T-helper 2 cell treated with Interferon-gamma antibody and Interleukin-4, amounts not matched to agents 100 ng/mL and 5 ng/mL, for 36 hours (primary cell): ENCODE measurements around the gene OR9Q1. TPM values are rescaled to one million over a fixed set of nuclear protein-coding genes. Genes with fewer than 3 reads are reported as not detected.

Source experiments
- intact Hi-C: fragments of 100-400 bp; cut with micrococcal nuclease; formaldehyde crosslinking; loops from one replicate; pipeline ENCODE4 v1.15.1; 2023
- total RNA-seq: library from RNA; stranded (reverse); gene quantifications from 2 replicates; pipeline ENCODE4 v1.2.3, GENCODE V29; 2022

OR9Q1 gene
- total RNA-seq, 1 donor from 2014 or later, result not detected

DNA sequence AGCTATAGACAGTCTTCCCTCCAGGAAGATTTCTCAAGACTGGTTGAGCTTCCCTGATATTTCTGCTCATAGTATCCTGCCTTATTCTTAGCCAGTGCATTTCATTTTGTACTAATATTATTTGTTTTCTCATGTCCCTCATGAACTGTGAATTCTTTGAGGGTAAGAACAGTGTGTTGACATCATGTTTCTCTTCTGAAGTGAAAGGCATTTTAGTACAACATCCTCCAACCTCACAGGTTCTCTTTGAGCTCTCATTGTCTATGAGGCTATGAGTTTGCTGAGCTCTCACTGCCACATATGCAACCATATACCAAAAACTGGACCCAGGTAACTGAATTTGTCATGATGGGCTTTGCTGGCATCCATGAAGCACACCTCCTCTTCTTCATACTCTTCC is 7.0 kb downstream of the OR9Q1 start, which contains the start of gene OR6Q1:
Gene OR6Q1 (plus strand): TSS at position 301 of the 400 bp plus-strand sequence. CDS start 0 bp downstream, at position 301.
- intact Hi-C loops, result no loop called here

DNA sequence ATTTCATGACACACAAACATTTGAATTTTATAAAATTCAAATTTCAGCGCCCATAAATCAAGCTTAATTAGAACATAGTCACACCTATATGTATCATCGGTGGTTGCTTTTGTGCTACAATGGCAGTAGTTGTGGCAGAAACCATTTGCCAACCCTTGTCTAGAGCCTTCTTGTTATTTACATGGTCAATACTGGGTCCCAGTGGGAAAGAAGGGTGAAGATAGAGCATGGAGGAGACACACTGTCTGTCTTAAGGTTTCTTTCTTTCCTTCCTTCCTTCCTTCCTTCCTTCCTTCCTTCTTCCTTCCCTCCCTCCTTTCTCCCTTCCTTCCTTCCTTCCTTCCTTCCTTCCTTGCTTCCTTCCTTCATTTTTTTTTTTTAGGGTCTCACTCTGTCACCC is 10.8 kb downstream of the OR9Q1 start:
- intact Hi-C loops, result no loop called here

DNA sequence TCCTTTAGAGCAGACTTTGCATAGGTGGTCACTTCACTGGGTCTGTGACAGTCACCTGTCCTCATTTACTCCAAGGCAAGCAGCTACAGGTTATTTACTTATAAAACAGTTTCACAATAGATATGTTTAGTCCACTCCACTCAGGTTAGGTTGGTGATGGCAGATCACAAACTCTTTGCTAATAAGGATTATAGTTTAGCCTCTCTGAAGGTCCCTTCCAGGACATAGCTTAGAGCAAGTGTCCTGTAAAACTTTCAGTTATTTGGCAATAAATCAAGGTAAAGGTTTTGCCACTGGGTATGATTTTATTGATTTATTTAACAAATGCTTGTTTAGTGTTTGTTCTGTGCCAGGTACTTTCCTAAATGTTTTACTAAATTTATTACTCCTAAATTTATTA is 15.9 kb downstream of the OR9Q1 start:
- intact Hi-C loops, result no loop called here

DNA sequence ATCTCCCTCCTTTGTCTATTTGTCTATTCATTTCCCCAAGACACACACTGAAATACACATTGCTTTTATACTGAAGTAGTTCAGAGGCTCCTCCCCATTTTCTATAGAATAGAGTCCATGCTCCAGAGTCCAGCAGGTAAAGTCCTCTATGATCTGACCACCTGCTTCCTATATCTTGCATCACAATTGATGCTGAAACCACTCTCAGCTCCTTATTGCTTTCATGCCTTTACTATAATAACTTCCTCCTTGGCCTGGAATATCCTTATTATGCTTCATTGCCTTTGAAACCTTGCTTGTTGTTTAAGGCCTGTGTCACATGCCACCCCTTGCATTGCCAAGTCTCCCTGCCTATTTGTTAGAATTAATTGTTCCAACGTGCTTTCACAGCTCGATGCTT is 19.7 kb downstream of the OR9Q1 start:
- intact Hi-C loops, result no loop called here

DNA sequence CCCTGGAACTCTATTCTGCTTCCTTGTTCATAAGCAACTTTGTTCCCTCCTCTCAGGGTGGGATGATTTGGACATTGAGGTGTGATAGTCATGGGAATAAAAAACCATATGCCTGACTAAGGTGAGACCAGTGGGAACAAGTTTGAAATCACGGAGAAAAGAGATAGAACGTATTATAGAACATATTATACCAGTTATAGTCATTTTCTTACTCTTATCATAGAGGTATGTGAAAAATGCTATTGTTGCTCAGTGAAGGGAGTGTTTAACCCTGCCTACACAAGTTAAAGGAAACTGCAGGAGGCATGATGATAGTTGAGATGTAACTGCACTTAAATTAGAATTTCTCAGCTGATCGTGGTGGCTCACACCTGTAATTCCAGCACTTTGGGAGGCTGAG is 22.6 kb downstream of the OR9Q1 start:
- intact Hi-C loops, result no loop called here

DNA sequence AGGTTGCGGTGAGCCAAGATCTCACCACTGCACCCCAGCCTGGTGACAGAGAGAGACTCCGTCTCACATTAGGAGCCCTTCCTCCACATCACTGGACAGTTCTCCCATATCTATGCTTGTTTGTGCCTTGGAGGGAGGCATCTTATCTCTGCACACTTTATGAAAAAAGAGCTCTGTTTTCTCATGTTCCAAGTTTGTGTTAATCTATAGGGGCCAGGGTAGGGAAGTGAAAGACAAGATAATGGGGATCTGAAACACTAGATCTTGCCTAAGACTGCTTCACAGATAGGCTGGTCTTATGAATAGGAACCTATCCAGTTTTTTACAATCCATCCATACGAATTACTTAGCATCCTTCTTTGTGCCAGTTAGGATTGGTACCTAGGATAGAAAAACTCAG is 24.1 kb downstream of the OR9Q1 start:
- intact Hi-C loops, result no loop called here

DNA sequence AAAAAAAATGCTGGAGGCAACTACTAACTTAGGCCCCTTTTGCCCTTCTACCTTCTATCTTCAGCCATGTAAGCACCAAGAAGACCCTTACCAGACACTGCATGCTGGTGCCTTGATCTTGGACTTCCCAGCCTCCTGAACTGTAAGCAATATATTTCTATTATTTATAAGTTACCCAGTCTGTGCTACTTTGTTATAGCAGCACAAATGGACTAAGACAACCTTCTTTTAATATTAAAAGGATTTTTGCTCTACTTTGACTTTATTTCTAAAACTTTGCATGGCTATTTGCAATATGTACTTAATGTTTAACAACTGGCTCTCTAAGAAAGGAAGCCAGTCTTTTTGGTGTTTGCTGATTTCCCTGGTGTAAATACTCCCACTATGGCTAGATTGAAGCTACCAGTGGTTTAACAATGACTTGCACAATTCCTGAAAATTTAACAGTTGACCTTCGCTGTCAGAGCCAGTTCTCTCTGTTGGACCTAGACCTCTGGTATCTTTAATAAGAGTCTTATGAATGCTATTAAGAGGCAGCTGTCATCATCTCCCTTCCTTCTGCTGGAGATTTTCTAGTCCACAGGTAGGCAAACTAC is 32.2 kb downstream of the OR9Q1 start:
- intact Hi-C loops, result no loop called here

DNA sequence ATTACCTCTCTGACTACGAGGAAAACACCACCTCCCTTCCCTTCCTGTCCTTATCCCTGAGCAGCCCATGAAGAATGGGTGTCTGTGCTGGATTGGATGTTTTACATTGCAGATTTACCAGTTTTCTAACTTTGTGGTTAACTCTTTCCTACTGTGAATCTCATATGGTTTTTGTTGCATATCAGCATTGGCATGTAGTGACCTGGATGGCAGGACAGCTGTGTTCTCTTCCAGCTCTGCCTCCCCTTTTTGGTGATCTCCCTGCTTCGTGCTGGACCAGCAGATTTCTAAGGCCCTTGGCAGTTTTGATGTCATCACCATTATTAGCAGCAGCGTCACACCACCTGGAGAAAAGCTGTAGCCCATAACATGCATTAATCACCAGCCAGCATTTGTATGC is 33.8 kb downstream of the OR9Q1 start:
- intact Hi-C loops, result no loop called here

DNA sequence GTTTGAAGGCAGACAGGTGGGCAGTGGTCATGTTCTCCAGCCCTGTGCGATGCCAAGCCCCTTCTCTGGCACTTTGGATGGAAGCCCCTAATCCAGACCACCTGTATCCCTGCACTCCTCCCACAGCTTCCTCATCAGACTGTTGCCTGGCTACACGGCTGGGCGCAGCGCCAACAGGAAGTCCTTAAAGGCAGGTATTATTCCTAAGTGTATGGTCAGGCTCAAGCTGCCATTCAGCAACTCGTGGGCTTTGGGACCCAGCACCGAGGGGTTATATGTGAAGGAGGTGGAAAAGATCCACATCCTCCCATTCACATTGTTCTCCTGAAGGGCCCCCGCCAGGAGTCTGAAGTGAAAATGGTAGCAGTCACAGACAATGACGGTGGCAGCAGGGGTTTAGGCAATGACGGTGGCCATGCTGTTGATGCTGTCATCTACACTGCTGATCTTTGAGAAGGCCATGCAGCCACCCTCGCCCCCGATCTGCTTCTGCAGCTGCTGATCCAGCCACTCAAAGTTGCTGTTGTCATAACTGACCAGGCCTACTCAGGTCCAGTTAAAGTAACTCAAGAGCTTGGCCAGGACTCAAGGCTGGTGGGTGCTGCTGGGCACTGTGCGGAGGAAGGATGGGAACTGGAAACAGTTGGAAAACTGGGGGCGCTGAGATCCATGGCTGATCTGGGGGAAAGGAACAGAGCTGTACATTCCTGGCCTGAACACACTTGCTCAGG is 34.8 kb downstream of the OR9Q1 start:
- intact Hi-C loops, result no loop called here

DNA sequence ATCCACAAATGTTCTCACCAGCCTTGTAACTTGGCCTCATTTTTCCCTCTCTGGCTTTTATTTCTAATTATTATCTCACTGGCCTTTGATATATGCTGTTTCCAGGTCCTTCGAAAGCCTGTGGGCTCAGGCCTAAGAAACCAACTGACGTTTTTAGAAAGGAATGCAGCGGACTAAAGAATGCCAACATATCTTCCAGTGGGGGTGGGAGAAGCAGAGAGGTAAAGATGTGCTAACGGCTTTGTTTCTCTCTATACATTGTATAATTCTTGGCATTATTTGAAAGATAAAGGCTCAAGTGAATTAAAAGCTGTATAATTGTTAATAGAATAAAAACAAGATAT is 35.3 kb downstream of the OR9Q1 start:
- intact Hi-C loops, result no loop called here

DNA sequence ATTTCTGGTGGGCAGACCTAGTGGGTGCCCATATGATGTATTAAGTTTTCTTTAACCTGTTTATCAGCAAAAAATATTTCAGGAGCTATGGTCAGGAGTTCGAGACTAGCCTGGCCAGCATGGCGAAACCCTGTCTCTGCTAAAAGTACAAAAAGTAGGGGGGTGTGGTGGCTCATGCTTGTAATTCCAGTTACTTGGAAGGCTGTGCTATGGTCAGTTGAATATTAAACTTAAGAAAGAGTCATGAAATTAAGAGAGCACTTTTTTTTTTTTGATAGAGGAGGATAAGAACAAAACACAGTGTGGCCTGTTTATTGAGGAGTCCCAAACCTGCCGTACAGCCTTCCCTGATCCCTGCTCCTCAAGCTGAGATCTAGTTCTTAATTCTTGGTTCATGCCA is 36.9 kb downstream of the OR9Q1 start:
- intact Hi-C loops, result no loop called here

DNA sequence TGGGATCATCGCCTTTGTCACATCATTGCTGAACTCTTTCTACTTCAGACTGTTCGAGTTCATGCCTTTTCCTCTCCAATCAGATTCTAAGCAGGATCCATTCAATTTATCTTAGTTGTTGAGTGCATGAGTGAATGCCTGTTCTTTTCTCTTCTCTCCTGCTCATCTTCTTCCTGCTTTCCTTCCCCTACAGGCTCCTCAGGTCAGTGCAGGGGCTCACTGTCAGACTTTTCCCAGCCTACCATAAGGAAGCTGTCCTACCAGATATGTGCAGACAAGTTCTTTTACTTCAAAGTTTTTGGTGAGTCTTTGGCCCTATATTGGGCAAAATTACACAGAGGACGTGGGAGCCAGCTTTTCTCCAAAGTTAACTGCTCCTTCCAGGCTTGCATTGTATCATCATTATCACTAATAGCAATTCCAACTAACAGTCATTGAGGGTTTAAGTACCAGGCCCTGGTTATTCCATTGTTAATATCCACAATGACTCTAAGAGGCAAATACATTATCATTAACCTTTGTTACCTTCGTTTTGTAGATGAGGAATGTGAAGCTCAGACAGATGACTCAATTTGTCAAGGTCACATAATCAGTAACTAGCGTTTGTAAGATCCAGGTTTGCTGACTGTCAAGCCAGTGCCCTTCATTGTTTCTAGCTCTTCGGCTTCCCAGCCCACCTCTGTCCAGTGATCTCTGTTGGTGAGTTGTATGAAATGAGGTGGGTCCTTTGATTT is 37.4 kb downstream of the OR9Q1 start:
- intact Hi-C loops, result no loop called here

DNA sequence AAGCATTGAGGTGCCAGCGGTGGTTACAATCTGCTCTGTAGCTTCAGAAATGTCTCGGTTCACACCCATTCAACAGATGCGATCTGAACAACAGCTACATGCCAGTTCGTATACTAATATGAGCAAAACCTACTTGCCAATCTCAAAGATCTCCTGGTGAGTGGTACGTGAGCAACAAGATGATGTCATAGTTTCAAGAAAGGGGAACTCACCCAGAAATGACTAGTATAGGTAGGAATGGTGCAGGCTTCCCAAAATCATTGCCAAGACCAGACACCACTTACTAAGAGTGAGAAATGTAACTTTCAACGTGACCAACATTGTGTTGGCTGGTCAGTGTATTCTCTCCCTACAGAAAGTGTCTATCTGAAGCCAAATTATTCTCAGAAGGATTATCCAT is 38.1 kb downstream of the OR9Q1 start:
- intact Hi-C loops, result no loop called here

DNA sequence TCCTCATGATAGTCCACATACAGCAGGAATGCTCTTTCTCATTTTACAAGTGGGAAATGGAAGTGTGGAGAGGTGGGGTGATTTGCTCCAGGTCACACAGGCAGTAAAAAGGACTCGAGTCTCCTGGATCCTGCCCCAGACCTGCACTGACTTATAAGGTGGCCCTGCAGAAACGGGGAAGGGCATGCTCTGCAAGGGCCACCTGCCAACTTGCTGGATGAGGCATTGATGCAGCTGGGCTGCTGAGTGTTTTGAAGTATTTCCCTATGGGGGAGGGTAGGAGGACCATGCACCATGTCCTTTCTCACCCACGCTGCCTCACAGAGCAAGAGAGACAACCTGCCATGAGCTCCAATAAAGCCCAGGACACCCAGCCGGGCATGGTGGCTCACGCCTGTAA is 44.0 kb downstream of the OR9Q1 start:
- intact Hi-C loops, result no loop called here

DNA sequence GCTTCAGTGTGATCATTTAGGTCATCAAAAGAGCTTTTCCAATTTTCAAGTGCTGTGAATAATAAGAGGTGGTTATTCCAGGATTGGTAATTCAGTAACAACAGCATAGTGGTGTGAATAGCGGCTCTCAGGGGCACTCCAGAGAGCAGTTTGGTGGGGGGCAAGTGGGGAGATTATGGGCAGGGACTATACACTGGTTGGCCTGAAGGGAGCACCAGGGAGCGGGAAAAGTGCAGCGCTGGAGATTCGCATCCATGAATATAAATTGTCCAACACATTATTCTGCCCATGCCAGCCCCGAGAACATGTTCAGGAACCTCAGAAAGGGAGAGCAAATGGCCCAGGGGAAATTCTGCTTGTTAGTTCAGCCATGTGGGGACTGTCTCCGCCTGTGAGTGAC is 45.0 kb downstream of the OR9Q1 start:
- intact Hi-C loops, result no loop called here

DNA sequence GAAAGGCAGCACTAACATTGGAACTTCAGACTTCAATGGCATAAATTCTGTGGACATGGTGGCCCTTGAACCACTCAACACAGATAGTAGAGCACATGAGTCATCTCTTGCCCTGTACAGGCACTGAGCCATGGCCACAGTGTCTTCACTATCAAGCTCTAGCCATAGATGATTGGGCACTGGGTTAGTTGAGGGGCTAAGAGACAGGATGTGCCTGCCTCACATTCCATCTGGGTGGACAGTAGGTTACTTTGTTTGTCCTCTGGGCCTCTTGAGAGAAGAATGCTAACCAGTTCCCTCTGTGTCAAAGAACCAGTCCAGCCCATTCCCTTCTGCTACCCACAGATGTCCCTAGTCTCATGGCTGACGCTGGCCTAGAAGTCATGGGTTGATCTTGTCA is 46.9 kb downstream of the OR9Q1 start:
- intact Hi-C loops, result no loop called here

DNA sequence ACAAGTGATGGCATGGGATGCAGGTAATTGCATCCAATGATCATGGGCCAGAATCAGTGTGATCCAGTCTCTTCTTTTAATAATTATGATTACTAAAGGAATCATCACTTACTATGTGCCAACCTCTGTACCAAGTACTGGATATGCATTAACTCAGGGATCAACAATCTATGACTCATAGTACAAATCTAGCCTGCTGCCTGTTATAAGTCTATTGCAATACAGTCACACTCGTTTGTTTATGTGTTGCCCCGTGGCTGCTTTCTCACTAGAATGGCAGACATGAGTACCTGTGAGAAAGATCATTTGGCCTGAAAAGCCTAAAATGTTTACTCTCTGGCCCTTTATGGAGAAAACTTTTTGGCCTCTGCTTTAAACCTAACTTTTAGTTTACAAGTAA is 52.1 kb downstream of the OR9Q1 start:
- intact Hi-C loops, result no loop called here

DNA sequence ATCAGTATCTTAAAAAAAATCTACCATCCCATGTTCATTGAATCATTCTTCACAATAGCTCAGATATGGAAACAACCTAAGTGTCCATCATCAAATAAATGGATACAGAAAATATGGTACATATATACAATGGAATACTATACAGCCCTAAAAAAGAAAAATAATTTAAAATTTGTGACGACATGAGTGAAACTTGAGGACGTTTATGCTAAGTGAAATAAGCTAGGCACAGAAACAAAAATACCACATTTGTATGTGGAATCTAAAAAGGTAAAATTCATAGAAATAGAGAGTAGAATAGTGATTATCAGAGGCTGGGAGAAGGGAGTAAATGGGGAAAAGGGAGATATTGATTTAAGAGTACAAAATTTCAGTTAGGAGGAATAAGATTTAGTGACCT is 62.8 kb downstream of the OR9Q1 start:
- intact Hi-C loops, result no loop called here

DNA sequence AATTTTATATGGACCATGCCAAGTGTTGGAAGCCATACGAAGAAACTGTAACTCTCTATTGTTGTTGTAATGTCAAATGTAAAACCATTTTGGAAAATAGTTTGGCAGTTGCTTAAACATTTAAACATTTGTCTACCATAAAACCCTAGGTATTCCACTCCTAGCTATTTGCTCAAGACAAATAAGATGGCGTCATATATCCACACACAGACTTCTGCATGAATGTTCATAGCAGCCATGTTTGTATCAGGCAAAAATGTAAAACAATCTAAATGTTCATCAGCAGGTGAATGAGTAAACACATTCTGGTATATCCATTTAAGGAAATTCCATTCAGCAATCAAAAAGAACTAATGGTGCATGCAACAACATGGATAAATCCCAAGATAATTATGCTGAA is 73.8 kb downstream of the OR9Q1 start:
- intact Hi-C loops, result no loop called here

DNA sequence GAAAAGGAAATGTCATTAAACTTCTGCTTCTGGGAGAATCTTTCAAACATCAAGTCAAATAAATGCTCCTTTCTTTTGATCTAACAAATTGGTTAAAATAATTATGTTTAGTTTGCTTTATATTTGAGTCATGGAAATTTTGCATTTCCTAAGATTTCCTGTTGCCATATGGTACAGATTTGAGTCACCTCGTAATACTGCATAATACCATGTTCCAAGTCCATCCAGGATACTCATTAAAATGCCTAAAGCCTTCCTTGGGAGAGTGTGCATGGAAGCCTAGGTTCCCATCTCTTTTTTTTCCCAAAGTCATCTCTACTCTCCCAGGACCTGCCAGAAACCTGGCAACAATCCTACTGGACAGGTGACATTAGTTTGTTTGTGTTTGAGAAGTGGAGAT is 97.4 kb downstream of the OR9Q1 start:
- intact Hi-C loops, result no loop called here

DNA sequence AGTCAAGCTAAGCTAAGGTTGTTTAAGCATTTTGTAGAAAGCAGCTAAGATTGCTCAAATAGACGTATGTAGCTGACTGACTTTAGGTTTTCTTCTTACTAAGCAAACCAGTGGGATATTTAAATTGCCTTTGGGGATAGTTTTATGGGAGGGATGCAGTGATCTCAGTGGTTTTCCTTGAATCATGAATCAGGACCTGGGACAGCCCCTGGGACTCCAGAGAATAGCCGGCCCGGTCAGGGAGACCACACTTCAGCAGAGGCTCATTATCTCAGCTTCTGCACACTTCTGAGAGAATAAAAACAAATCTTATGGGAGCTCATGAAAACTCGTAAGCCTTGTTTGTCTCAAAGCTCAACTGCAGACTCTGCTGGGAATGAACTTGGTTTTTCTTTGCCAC is 101.8 kb downstream of the OR9Q1 start, which contains the start of gene OR9I1:
Gene OR9I1 (minus strand): TSS at position 62 of the 400 bp plus-strand sequence. CDS start 6,086 bp downstream, outside the sequence.
- intact Hi-C loops, result no loop called here

DNA sequence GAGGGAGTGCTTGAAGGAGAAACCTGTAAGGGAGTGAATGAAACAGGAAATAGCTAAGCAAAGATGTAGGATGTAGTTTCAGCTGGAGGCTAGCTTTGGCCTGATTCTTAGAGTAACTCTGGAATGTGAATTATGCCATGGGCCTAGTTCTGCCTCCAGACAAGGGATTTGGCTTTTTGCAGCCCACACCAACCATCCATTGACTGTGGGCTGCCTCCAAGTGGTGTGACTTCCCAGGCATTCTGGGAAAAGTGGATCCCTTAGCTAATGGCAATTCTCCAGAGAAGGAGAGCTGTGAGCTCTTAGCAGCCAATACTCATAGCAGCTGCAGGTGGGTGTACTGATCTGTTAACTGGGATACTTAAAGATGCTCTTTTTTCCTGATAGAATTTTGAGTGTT is 103.7 kb downstream of the OR9Q1 start:
- intact Hi-C loops, result no loop called here
